Astrocyte of the cerebellum (primary cell): ENCODE data around the gene FER.
"Not testable (repeated sequence)": the region's sequence is repeated elsewhere in the genome, so short reads cannot be mapped to it uniquely, and the experiment has no call there.

Experiments
- DNase-seq: peaks from one replicate; pipeline ENCODE4 v3.0.0-alpha.2; 2011; ENCODE audit warnings: low read depth
- H3K4me3 ChIP-seq: 2 replicates; pipeline ENCODE4 v1.5.1; 2011; ENCODE audit warnings: mild to moderate bottlenecking, low read depth, low read length, moderate library complexity
- CTCF ChIP-seq: IDR thresholded peaks from 2 replicates; pipeline ENCODE4 v1.5.1; 2012; ENCODE audit warnings: low read length, low read depth, moderate library complexity, mild to moderate bottlenecking; ENCODE audit errors: missing control alignments
- in situ Hi-C: cut with HindIII; loops from 2 replicates; pipeline ENCODE4 v1.10.0; 2017; ENCODE audit warnings: low sequenced_read_pairs

Gene FER

GRCh38 chr5:108857905-108858304, 110.2 kb downstream of the FER start:
- TF ChIP-seq CTCF = no peak
- no peak for DNase-seq
- H3K4me3 ChIP-seq = no peak overlapping the region
- in situ Hi-C loops = no loop called here

- no peak for TF ChIP-seq CTCF
- in situ Hi-C loops = no loop called here
- H3K4me3 ChIP-seq = no peak overlapping the region
- DNase-seq = no peak
Measured at GRCh38 chr5:108858959-108859358, 111.3 kb downstream of the FER start.

- no peak for TF ChIP-seq CTCF
- in situ Hi-C loops = no loop called here
- DNase-seq = no peak
- no peak overlapping the region for H3K4me3 ChIP-seq
Measured at GRCh38 chr5:108862211-108862610, 114.5 kb downstream of the FER start.

- H3K4me3 ChIP-seq, DNase-seq, in situ Hi-C loops: not testable (repeated sequence)
Measured at GRCh38 chr5:108866097-108866496, 118.4 kb downstream of the FER start.

DNA sequence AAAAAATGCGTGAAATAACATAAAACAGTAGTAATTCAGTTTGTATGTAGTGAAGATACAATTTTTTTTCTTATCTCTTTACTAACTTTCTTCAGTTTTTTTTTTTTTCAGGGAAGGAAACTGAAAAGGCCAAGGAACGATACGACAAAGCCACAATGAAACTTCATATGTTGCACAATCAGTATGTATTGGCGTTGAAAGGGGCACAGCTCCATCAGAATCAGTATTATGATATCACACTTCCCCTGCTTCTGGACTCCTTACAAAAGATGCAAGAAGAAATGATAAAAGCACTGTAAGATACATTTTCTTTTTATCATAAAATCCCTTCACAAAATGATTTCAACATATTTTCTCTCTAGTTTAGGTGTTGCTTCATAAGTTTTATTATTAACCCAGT, 120.0 kb downstream of the FER start:
- H3K4me3 ChIP-seq = no peak overlapping the region
- in situ Hi-C loops = no loop called here
- no peak for DNase-seq
- TF ChIP-seq CTCF = no peak

DNA sequence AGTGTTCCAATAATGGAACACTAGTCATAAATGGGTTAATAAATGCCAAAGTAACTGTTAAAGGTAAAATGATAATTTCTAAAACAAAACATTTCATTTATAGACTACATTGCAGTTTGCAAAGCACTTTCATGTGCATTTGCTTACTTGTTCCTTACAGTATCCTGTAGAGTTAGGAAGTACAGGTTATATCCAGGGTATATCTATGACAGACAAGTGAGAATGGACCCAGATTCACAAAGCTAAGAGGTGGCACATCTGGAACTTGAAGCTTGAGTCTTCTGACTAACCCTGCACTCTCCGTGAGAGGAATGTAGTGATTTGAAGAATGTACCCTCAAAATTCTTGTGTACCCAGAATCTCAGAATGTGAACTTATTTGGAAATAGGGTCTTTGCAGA, 121.4 kb downstream of the FER start:
- no peak for DNase-seq
- in situ Hi-C loops = no loop called here
- H3K4me3 ChIP-seq = no peak overlapping the region
- TF ChIP-seq CTCF = no peak

GRCh38 chr5:108876451-108876850, 128.8 kb downstream of the FER start:
- DNase-seq = no peak
- in situ Hi-C loops = no loop called here
- H3K4me3 ChIP-seq = no peak overlapping the region
- TF ChIP-seq CTCF = no peak
